Jurkat, Clone E6-1 (cell line): ENCODE data around the gene SEC63.
"Not testable (repeated sequence)": the region's sequence is repeated elsewhere in the genome, so short reads cannot be mapped to it uniquely, and the experiment has no call there.

ENCODE experiments used
- DNase-seq: peaks from one replicate; pipeline ENCODE4 v3.0.0-alpha.2; 2011; ENCODE audit warnings: low read depth, low spot score
- H3K4me3 ChIP-seq: 2 replicates; pipeline ENCODE4 v1.5.1; 2011; ENCODE audit warnings: mild to moderate bottlenecking, low read length, control low read depth, moderate library complexity

SEC63 gene

GRCh38 chr6:107936910-107937292 is 21.1 kb downstream of the SEC63 start:
- H3K4me3 ChIP-seq, DNase-seq: not testable (repeated sequence)

GRCh38 chr6:107936162-107936909 is 21.7 kb downstream of the SEC63 start:
- H3K4me3 ChIP-seq, result no peak overlapping the region
- DNase-seq, result no peak

- not testable (repeated sequence) for H3K4me3 ChIP-seq, DNase-seq
These were observed 23.8 kb downstream of the SEC63 start for GRCh38 chr6:107934229-107934628.

- no peak overlapping the region for H3K4me3 ChIP-seq
- DNase-seq, result no peak
These were observed 25.4 kb downstream of the SEC63 start for GRCh38 chr6:107932580-107932979.

GRCh38 chr6:107931894-107932293 is 26.1 kb downstream of the SEC63 start:
- no peak for DNase-seq
- H3K4me3 ChIP-seq, result no peak overlapping the region

GRCh38 chr6:107928984-107929383 is 29.0 kb downstream of the SEC63 start:
- no peak overlapping the region for H3K4me3 ChIP-seq
- DNase-seq, result no peak

- not testable (repeated sequence) for H3K4me3 ChIP-seq, DNase-seq
These were observed 31.1 kb downstream of the SEC63 start for GRCh38 chr6:107926697-107927544.

- no peak for DNase-seq
- no peak overlapping the region for H3K4me3 ChIP-seq
These were observed 40.3 kb downstream of the SEC63 start for GRCh38 chr6:107917451-107918375.

GRCh38 chr6:107916961-107917360 is 41.0 kb downstream of the SEC63 start:
- not testable (repeated sequence) for H3K4me3 ChIP-seq, DNase-seq

- DNase-seq, result no peak
- no peak overlapping the region for H3K4me3 ChIP-seq
These were observed 46.3 kb downstream of the SEC63 start for GRCh38 chr6:107911692-107912091.

- no peak overlapping the region for H3K4me3 ChIP-seq
- DNase-seq, result no peak
These were observed 63.1 kb downstream of the SEC63 start for GRCh38 chr6:107894809-107895396.

GRCh38 chr6:107890431-107890830 is 67.6 kb downstream of the SEC63 start:
- DNase-seq, H3K4me3 ChIP-seq: not testable (repeated sequence)

- DNase-seq, H3K4me3 ChIP-seq: not testable (repeated sequence)
These were observed 72.1 kb downstream of the SEC63 start for GRCh38 chr6:107885950-107886349.

- DNase-seq, result no peak
- H3K4me3 ChIP-seq, result no peak overlapping the region
These were observed 78.1 kb downstream of the SEC63 start for GRCh38 chr6:107879941-107880340.

- H3K4me3 ChIP-seq, result no peak overlapping the region
- DNase-seq, result no peak
These were observed 80.0 kb downstream of the SEC63 start for GRCh38 chr6:107877968-107878367.

- DNase-seq, result no peak
- H3K4me3 ChIP-seq, result no peak overlapping the region
These were observed 86.0 kb downstream of the SEC63 start for GRCh38 chr6:107871976-107872375.

- H3K4me3 ChIP-seq, DNase-seq: not testable (repeated sequence)
These were observed 86.5 kb downstream of the SEC63 start for GRCh38 chr6:107871512-107871911.

- DNase-seq, result no peak
- H3K4me3 ChIP-seq, result no peak overlapping the region
These were observed 87.0 kb downstream of the SEC63 start for GRCh38 chr6:107871016-107871415.

GRCh38 chr6:107870381-107870780 is 87.6 kb downstream of the SEC63 start:
- no peak overlapping the region for H3K4me3 ChIP-seq
- DNase-seq, result no peak
